HG02870 (cell line): ENCODE measurements around the gene TTC3.
"Not testable (repeated sequence)": the region's sequence is repeated elsewhere in the genome, so short reads cannot be mapped to it uniquely, and the experiment has no call there.

Source experiments
- ATAC-seq: cut with Tn5 transposase; IDR thresholded peaks from one replicate; pipeline ENCODE4 v1.9.1; 2021; ENCODE audit warnings: mild to moderate bottlenecking, moderate library complexity; ENCODE audit not compliant: unreplicated experiment

The TTC3 gene

DNA sequence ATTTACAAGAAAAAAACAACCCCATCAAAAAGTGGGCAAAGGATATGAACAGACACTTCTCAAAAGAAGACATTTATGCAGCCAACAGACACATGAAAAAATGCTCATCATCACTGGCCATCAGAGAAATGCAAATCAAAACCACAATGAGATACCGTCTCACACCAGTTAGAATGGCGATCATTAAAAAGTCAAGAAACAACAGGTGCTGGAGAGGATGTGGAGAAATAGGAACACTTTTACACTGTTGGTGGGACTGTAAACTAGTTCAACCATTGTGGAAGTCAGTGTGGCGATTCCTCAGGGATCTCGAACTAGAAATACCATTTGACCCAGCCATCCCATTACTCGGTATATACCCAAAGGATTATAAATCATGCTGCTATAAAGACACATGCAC is 70.3 kb downstream of the TTC3 start:
- not testable (repeated sequence) for ATAC-seq

DNA sequence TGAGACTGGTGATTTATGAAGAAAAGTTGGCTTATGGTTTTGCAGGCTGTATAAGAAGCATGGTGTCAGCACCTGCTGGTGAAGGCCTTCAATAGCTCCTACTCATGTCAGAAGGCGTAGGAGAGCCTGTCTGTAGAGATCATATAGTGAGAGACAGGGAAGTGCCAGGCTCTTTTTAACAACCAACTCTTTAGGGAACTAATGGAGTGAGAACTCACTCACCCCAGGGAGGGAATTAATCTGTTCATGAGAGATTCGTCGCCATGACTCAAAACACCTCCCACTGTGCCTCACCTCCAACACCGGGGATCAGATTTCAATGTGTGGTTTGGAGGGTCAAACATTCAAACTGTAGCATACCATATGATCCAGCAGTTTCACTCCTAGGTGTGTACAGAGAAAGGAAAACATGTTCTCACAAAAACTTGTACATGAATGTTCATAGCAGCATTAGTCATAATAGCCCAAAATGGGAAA is 72.6 kb downstream of the TTC3 start:
- ATAC-seq, result no peak

DNA sequence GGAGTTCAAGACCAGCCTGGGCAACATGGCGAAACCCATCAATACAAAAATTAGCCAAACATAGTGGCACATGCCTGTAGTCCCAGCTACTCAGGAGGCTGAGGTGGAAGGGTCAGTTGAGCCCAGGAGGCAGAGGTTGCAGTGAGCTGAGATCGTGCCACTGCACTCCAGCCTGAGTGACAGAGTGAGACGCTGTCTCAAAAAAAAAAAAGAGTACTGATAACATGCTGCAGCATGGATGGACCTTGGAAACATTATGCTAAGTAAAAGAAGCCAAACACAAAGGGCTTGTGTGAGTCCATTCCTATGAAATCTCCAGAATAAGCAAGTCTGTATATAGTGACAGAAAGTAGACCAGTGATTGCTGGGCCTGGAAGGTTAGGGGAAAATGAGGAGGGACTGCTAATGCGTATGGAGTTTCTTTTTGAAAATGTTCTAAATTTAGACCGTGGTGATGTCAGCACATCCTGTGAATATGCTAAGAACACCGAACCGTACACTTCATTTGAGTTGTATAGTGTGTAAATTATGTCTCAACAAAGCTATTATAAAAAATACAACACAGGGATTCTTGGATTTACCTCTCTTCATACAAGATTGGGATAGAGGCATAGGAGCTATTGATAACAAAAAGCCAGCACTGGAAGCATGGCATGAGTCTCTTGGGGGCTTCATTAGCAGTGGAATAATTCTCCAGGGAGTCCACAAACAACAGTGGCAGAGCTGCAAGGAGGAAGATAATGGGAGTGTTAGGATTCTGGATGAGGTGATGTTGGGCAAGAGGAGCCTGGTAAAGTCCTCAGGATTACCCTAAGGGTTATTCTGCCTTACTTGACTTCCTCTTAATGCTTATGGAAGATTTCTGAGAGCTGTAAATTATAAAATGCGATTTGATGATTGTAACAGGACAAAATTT is 73.5 kb downstream of the TTC3 start:
- no peak for ATAC-seq

DNA sequence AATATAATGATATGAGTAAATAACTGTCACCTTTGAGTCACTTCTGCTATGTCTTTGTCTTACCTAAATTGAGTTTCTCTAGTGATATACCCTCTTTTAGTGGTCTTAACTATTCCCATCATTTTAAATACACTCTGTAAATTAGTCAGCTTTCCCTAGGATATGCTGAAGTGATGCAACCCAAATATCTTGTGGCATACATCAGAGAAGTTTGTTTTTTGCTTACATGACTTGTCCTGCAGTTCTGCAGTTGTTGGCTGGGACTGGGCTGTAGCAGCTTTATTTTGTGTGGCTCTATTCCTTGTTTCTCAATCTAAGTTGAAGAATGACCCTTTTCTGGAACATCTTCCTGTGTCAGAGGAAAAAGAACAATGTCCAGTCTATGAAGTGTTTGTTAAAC is 76.4 kb downstream of the TTC3 start:
- no peak for ATAC-seq

DNA sequence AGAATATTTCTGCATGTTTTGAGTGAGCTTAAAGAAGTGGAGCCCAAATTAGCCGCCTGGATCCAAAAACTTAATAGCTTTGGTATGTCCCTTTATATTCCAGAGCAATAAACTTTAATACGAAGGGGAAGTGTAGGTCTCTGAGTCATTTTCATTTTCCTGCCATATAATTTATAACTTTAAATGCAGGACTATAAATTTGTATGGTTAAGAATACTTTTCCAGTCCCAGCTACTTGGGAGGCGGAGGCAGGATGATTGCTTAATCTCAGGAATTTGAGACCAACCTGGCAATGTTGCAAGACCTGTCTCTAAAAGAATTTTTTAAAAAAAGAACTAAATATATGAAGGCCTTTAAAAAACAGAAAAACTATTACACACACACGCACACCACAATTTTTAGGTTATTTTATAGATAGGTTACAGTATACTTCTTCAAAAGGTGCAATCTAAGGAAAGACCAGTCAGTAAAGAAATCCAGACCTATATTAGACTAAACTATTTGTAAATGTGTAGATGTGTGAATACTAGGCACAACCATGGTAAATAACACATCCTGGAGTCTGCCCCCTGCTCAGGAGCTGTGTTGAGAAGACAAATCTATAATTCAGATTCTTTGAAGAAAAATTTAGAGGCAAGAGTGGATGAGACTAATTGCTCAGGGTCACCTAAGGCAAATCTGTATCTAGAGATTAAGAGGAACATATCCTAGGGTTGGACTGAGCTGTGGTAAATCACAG is 80.3 kb downstream of the TTC3 start:
- ATAC-seq, result no peak

DNA sequence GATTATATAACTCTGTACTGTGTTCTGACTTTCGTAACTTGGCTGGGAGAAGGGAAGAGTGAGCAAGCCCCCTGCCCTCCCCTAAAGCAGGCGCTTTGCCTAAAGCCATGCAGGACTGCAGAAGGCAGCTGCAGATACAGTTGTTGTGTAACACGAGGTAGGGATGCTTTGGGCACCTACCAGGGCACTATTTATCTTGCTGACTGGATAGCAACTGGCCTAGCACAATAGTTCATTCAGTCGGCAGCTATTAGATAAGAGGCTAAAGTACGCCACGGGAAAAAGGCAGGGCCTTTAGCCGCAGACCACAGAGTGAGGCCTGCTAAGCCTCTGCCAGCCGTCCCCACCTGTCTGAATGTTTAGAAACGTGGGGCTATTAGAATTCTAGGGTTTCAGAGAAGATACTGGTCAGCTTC is 80.9 kb downstream of the TTC3 start:
- no peak for ATAC-seq

DNA sequence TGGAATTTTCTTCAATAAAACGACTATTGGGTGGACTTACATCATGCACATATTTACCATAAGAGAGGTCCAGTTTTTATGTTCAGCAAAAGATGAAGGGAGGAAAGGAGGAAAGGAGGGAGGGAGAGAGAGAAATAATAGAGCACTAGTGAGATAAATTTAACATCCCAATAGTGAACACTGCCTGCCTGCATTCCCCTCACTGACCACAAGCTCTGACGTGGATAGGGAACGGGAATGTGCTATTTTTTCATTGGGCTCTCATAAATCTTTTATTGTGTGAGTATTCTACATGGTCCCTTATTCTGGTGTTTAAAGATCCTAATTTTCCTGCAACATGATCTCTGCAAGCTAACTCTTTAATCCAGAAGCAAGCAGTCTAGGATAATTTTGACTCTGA is 82.1 kb downstream of the TTC3 start:
- ATAC-seq, result no peak

DNA sequence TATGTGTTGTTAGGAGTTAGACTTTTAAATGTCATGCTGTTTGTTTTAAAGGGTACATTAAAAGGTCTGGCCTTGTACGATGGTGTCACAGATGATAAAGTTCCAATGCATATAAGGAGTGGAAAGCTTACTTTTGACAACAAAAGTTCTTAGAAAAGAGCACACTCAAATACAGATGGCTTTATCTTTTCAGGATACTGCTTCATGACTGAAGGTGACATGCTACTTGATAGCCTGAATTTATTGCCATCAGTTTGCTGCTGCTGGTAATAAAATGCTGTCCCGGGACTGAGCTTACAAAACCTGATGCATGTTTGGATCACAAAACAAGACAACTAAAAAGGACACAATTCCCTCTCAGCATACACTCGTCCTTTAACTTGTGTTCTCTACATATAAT is 84.9 kb downstream of the TTC3 start:
- no peak for ATAC-seq

DNA sequence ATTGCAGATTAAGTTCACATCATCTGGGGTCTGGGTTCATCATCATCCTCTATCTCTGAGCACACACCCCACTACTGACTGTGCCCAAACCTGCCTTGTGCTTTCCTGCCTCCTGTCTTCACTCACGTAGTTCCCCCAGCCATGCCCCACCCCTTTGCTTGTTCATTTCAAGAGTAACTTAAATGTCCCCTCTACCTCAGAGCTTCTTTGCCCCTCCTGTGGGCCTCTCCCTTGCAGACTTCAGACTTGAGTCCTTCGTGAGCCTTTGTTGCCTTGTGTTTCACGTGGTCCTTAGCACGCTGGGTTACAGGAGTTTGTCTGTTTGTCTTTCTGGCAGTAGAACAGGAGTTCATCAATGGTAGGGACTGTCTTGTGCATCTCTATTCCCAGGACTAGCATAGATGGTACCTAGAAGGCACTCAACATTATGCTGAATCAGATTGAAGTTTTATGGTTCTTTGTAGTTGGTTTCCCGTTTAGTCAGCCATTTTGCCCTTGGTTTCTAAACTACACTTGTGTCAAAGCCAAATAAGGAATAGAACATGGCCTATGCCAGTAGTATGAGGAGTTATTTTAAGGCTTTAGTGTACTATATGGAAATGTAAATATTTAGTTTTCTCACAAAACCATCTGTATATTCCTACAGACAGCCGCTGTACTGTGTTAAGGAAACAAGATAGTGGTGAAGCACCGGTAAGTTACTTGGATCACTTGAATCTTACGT is 86.2 kb downstream of the TTC3 start:
- ATAC-seq, result peak; percentile 82

DNA sequence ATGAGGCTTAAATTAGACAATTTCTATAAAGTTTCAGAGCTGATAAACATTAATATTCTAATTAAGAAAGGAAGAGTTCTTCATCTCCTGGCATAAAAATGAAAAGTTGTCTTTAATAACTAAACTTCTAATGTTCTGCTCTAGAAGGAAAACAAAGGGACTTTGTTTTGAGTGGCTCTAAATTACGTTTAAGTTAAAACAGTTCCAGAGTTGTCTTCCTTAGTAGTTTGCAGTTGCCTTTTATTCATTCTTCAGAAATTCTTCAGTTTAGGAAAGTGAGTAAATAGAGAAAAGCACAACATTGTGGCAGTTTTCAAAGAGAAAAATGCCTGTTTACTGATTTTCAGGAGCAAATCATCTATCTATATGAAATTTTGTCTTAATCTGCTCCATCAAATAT is 86.9 kb downstream of the TTC3 start:
- ATAC-seq, result no peak

DNA sequence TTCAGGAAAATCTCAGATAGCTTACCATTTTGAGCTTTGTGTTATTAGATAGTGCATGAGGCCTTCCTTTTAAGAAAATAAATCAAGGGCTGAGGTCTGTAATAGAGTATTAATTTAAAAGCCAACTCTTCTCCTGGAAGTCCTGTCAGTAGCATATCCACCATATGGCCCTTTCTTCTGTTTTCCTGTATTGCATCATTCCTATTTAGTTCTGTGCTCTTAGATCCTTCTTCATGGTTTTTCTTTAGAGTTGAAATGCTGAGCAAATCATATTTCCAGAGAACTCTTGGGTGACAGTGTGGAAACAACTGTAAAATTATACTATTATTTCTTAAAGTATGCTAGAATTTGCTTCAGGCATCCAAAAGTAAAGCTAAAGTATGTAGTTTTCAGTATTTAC is 91.7 kb downstream of the TTC3 start:
- ATAC-seq, result no peak

DNA sequence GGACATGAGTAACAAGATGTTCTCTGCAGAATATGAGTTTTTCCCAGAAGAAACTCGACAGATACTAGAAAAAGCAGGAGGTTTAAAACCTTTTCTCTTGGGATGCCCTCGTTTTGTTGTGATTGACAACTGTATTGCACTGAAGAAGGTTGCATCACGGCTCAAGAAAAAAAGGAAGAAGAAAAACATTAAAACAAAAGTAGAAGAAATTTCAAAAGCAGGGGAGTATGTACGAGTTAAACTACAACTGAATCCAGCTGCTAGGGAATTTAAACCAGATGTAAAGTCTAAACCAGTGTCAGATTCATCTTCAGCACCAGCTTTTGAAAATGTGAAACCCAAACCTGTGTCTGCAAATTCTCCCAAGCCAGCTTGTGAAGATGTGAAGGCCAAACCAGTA is 92.5 kb downstream of the TTC3 start:
- ATAC-seq, result no peak

DNA sequence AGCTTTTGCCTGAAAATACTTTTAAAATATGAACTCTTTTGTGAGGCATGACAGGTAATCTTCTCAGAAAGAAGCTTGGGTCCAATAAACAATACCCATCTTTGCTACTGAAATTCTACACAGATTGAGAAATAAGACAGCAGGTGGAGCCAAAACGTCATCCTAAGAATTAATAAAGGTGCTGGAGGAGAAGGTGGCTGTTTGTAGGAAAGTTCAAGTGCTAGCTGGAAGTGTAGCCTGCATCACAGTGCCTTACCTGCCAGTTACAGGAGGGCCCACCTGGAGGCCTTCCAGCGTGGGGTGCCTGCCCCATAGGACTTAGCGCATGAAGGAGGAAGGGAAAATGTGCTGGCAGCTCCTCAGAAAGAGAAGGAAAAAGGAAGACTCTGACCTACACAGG is 93.7 kb downstream of the TTC3 start:
- no peak for ATAC-seq

DNA sequence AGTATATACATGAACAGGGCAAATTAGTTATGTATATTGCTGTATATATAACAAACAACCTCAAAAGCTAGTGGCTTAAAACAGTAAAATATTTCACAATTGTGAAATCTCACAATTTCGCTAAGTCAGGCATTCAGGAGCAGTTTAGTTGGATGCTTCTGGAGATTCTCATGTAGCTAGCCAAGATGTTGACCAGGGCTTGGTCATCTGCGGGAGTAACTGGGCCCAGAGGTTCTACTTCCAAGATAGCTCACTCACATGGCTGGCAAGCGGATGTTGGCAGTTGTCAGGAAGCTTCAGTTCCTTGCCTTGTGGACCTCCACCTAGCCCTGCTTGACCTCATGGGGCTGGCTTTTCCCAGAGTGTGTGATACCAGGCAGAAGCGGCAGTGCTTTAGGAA is 95.6 kb downstream of the TTC3 start:
- ATAC-seq, result no peak

DNA sequence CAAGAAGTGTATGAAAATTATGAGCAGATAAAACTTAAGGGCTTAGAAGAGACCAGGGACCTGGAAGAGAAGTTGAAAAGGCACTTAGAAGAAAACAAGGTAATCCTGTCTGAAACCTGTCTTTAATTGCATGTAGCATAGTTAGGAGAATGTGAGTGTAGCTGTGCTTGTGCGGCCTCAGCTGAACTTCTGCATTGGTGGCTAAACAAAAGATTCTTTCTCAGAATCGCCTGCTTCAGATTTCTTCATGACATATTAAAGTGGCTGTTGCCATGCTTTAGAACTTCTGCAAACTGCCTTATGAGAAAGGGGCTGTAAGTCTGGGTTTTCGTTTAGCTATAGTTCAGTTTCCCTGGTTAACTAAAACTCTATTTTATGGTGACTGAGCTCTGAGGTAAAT is 99.6 kb downstream of the TTC3 start:
- ATAC-seq, result no peak

DNA sequence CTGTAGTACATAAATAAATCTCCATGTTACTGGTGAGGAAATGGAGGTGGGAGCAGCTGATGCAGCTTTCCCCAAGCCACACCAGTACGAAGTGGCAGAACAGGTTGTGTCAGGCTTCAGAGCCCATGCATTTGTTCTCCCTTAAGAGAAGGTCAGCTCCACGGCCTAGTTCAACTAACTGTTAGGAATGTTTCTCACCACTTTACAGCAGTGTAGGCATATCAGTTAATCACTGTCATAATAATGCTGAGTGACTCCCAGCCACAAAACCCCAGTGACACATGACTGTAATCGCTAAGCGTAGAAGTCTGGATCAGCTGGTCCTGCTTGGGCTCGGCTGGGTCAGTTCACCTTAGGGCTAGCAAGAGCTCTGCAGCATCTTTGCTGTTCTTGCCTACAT is 103.7 kb downstream of the TTC3 start:
- no peak for ATAC-seq

DNA sequence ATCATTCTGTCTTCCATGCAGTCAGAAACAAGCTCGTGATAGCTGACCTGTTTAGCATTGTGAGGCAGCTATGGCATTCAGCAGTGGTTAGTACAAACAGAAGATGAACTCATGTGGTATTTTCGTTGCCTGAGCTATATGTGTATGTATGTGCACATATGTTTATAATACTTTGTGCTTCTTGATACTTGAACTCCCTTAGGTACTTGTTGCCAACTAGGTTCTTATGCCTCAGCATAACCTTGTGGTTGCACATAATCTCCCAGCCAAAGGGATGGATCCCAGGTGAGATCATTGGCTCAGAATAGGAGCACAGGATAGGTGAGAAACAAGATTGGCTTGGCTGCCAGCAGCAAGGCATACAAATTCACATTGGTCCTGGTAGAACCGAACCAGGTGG is 108.0 kb downstream of the TTC3 start:
- no peak for ATAC-seq

DNA sequence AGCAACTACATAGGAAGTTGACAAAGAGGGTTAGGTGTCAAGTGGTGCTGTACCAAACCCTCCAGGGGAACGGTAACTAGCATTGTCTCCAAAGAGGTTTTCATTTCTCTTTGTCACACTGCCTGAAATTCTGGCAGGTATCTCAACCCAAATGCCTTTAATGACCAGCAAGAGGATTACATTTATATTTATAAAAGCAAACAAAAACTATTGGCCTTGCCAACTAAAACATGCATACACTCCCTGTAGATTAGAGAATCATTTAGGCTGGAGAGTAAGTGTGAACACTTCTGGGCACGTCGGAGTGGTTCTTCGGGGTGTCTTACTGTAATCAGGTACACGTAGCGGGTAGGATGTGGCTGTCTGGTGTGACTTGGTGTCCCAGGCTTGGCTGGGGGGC is 109.2 kb downstream of the TTC3 start:
- ATAC-seq, result no peak

DNA sequence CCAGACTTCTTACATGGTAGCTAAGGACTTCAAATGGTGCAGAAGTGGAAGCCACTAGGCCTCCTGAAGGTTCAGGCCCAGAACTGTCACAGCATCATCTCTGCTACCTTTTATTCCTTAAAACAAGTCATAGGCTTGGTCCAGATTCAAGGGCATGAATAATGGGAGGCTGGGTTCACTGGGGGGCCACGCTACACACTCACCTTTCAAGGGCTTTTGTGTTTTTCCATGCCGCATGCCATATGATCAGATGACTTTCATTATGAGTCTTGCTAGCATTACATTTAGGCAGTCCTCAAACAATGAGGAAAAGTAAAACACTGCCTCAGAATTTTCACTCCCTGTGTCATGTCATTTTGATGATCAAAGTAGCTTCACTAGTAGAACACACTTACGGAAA is 110.7 kb downstream of the TTC3 start:
- no peak for ATAC-seq

DNA sequence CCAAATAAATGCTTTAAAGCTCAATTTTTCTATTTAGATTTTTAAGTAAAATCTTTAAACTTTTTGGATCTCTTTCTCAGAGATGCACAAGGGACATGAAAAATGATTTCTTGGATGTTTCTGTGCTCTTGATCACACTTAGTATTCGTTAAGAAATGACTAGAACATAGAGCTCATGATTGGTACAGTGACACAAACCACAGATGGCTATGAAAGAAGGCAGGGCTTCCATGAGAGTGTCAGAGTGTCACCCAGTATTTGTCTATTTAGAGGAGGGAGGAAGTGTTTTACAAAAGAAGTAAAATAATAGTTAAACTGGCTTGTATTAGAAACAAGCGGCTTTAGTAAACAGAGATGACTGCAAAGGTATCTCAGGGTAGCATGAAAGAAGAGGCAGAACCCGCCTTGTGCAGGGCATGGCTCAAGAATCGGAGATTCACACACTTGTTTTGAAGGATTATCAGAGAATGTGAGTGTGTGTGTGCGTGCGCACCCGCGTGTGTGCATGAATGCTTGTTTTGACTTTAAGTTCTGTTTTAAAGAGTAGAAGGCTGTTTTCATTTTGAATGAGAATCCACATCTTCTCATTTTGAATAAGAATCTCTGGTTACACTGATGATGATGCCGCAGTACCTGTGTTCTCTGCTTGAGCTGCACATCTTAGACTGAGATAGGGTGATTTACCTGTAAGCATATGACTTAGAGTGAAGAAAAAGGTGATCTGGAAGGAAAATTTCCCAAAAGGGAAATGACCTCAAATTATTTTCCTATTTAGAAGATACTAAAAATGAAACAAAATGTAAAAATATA is 111.9 kb downstream of the TTC3 start:
- no peak for ATAC-seq

DNA sequence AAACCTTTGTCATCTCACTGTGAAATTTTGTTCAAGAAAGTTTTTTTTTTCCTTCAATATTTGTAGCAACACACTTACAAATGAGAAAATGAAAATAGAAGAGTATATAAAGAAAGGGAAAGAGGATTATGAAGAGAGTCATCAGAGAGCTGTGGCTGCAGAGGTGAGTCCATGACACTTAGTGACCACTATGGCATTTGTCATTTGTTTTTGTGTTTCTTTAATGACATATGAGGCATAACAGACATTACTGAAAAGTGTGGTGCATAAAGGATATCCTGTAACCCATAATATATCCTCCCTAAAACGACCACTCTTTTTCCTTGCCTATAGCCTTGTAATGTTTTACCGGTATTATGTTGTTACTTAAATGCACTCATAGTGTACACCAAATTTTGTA is 113.9 kb downstream of the TTC3 start:
- ATAC-seq, result no peak
